ENCODE data around the gene PC.

- no peak for TF ChIP-seq CTCF (optimal IDR thresholded peaks at IDR 0.05 in 1 of 3, IDR thresholded peaks at IDR 0.05 in 1 of 3, conservative IDR thresholded peaks at IDR 0.05 in 1 of 3; ENCODE audit: extremely low read depth in 1 of 3, insufficient read depth in 2 of 3, low read length in 3 of 3)
- TF ChIP-seq EZH2 (IDR thresholded peaks at IDR 0.05; ENCODE audit: low read length), result no peak
These were observed 65.3 kb downstream of the PC start for GRCh38 chr11:66892911-66893310.
